DMS79 treated with DMSO at 0.1 percent for 48 hours (cell line): Measurements from ENCODE around the gene GALNT7.
A peak's percentile ranks its signal among the peaks of the same experiment; 100 is the strongest.
"Not testable (repeated sequence)": the region's sequence is repeated elsewhere in the genome, so short reads cannot be mapped to it uniquely, and the experiment has no call there.

Experiments
- DNase-seq: peaks from one replicate; lab custom pipeline; 2025; lab: John Stamatoyannopoulos, UW

Gene GALNT7

DNA sequence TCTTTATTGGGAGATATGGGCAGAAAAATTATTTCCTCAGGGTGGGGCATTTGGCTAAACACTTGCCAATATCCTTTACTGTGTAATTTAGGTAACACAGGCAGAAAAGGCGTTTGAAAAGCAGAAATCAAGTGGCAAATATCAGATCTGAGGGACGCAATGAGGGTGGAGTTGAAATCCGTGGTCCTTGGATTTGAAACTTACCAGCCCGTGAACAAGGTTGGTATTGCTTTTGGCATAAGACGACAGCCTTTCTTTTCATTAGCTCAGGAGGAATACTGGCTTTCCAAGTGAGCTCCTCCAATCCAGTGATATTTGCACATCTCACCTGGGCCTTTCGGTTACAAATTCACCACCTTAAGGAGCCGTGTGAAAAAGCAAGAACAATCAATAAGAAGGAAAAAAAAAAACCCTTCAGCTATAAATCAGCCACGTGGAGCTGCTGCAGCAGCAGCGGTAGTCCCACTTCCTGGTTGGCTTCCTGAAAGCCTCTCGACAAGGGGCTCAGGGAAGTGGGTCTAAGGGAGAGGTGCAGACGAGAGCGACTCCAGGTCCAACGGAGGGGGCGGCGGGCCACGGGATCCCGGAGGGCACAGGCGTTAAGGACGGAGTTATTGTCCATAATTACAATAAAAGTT lies 734 bp upstream of the GALNT7 start:
- DNase-seq: peak; percentile 48

DNA sequence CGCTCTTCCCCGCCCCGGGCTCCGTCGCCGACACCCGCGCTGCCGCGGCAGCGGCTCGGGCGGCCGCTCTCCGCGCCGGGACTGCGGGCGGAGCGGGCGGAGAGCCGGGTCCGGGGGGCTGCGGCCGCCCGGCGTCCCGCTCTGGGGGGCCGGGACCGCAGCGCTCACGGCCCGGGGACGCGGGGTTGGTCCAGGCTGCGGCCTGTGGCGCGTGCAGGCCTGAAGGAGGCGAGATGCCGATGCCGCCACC lies 492 bp downstream of the GALNT7 start:
- no peak for DNase-seq

DNA sequence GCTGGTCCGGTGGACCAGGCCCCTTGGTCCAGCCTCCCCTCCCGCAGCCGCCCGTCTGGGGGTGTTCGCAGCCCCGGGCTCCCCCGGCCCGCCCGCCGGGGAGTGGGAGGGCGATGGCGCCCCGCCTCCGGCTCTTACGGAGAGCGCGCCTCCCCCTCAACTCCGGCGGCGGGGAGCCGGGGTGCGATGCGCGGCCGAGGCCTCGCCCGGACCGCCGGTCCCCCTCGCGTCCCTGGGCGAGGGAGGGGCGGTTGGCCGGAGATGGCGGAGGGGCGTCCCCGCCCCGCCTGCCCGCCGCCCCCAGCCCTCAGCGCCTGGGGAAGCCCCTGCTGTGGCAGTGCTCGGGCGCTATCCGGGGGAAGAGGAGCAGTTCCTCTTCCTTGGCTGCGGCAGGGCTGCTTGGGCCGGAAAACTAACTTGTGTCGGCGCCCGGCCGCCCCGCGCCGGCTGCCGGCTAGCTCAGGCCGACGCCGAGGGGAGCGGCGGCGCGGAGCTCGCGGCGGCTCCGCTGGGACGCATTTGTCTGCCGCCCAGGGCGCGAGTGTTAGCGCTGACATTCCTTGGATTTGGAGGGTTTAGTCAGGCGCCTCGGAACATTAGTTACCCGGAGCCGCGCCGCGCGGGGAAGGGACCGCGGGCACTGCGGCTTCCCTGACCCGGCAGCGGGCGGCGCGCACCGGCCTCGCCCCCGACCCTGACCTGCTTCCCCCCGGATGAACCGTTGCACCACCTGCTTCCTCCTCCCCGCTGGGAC lies 994 bp downstream of the GALNT7 start:
- no peak for DNase-seq

DNA sequence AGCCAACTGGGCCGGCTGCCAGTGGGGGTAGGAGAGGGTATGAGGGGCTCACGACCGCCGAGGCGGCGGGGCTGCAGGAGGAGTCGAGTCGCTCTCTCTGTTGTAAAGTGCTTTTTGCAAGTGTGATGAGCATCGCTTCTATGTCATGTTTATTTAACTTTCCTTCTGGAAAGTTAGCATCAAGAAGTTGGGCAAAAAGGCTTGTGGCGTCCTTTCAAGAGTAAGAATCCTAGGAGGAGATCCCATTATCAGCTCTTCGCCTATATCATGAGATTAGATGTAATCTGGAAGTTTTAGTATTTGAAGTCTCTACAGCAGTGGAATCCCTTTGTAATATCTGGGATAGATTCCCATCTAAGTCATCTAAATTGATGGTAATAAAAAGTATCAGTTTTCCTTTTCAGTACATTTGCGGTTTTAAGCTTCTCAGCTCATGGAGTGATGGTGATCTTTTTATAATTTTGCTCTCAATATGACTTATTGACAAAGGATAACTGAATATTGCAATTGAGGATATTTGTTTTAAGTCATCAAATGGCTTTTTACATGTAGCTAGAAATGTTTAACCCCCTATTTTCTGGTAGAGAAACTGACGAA lies 1.7 kb downstream of the GALNT7 start:
- peak; percentile 6 for DNase-seq

DNA sequence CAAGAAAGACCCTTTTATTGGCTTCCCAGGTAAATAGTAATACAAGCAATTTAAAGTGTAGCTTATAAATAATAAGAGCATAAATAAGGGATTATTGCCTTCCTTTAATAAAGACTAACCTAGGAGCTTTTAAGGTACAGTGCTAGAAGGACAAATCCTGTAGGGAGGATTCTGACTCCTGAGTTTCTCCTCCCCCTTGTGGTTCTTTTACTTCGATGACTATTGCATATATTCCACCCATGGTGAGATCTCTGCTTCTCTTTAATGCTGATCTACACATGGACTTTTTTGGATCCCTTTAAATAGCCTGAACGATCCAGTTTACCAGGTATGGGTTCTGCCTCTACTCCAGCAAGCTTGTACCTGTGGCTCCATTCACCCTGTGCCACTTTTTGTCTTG lies 2.5 kb downstream of the GALNT7 start:
- no peak for DNase-seq

DNA sequence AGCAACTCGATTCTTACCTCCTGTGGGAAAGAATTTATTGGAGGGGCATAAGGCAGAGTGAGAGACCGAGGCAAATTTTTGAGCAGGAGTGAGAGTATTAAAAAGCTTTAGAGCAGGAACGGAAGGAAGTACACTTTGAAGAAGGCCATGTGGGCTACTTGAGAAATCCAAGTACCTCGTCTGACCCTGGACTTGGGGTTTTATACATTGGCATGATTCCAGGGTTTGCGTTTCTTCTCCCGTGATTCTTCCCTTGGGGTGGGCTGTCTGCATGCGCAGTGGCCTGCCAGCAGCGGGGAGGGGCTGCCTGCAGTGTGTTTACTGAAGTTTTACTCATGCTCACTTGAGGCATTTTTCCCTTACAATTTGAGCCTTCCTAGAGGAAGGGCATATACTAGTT lies 3.4 kb downstream of the GALNT7 start:
- peak; percentile 7 for DNase-seq

DNA sequence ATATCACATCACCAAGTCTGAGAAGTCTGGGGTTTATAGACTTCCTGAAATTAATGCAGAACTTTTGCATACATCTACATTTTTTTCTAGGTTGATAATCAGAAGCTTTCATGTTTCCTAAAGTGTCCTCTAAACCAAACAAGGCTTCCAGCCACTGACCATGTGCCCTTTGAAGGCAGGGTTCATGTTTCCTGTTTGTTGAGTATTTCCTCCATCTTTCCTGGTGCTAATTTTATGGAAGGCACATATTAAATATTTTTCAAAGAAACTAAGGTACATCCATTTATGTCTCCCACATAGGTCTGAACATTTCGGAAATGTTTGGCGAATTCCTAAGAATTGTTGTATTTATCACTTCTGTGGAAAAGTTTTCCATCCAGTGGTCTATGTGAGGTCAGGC lies 5.6 kb downstream of the GALNT7 start:
- no peak for DNase-seq

DNA sequence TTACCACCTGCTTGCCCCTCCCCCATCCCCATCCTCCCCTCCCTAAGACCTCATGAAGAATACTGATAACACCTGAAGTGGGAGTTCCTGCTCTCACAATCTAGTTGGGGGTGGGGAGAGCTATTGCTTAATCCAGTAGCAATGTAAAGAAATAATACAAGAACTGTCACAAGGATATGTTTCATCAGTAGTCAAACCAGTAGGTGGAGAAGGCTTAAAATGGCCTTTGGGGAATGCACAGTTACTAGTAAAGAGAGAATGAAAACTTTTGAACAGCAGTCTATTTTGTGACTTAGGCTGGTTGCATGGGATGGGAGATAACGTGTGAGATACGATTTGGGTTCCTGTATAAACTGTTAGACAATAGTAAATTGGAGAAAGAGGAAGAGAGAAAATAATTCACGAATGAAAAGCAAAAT lies 6.0 kb downstream of the GALNT7 start:
- DNase-seq: no peak

DNA sequence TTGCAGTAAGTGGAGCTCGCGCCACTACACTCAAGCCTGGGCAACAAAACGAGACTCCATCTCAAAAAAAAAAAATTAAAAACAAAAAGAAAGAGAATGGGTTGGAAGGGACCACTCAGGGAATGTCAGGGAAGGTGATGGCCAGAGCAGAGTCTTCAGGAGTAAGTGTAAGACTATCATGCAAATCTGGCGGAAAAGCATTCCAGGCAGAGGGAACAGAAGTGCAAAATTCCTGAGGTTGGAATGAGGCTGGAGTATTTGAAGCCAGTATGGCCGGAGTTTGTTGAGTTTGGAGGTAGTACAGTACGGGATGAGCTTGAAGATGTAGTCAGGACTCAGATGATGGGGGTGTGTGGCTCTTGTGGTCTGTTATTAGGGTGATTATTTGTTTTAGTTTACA lies 7.4 kb downstream of the GALNT7 start:
- no peak for DNase-seq

DNA sequence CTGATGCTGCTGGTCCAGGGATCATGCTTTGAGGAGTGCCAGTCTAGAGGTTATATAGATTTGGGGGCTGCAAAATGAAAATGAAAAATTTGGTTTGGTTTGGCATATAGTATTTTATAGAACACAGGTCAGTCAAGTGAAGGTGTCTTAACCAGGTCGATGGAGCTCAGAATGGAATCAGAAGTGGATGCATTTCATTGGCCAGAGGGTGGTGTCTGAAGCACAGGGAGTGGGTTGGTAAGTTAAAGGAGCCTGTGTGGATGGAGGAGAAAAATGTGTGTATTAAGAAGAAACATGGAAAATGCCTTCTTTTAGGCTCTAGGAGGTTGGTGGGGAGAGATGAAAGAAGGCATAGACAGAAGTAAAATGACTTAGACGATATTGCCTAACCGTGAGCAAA lies 8.6 kb downstream of the GALNT7 start:
- no peak for DNase-seq

DNA sequence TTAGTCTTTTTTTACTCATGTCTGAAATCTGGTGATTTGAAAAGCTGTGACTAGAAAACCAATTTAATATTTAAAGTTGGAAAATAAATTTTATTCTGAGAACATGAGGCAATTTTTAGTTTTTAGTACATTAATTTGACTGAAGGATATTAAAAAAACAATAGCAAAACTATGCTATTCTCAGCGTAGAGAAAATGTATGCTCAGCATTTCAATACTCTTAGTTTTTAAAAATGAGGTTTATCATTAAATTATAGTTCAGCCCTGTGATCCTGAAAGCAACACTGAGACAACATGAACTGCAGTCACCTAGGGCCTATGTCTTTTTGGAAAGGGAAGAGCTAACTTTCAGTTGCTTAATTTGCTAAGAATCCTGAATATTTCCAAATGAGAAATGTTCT lies 9.5 kb downstream of the GALNT7 start:
- DNase-seq: no peak

DNA sequence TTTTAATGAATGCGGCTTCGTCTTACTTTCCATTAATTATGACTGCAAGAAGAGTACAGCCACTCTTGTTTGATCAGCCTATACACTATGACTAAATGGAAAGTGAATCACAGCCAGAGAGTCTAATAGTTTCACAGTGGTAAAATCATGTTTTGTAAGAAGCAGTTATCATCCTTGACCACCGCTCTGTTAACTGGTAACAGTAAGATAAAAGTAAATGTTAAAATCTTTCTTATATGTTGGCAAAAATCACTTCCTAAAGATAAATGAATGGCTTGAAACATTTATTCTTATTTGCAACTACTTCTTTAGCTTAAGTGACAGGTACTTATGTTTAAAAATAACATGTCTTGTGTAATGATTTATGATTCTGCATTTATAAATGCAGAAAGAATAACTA lies 13.2 kb downstream of the GALNT7 start:
- DNase-seq: no peak

DNA sequence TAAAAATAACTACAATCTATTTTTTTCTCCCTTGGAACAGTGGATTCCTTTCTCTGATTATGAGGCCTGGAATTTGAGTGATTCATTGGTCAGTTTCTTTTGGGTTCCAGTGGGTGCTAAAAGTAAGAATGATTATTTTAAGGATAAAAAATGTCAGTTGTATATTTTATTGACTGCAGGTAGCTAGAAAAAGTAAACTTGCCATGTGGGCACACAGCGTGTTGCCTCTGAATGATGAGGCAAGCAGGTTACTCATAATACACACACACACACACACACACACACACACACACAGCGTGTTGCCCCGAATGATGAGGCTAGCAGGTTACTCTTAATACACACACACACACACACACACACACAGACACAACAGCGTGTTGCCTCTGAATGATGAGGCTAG lies 13.8 kb downstream of the GALNT7 start:
- no peak for DNase-seq

DNA sequence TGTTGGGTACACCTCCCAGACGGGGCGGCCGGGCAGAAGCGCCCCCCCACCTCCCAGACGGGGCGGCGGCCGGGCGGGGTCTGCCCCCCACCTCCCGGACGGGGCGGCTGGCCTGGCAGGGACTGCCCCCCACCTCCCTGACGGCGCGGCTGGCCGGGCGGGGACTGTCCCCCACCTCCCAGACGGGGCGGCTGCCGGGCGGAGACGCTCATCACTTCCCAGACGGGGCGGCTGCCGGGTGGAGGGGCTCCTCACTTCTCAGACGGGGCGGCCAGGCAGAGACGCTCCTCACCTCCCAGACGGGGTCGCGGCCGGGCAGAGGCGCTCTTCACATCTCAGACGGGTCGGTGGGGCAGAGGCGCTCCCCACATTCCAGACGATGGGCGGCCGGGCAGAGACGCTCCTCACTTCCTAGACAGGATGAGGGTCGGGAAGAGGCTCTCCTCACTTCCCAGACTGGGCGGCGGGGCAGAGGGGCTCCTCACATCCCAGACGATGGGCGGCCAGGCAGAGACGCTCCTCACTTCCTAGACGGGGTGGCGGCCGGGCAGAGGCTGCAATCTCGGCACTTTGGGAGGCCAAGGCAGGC lies 15.1 kb downstream of the GALNT7 start:
- DNase-seq: not testable (repeated sequence)

DNA sequence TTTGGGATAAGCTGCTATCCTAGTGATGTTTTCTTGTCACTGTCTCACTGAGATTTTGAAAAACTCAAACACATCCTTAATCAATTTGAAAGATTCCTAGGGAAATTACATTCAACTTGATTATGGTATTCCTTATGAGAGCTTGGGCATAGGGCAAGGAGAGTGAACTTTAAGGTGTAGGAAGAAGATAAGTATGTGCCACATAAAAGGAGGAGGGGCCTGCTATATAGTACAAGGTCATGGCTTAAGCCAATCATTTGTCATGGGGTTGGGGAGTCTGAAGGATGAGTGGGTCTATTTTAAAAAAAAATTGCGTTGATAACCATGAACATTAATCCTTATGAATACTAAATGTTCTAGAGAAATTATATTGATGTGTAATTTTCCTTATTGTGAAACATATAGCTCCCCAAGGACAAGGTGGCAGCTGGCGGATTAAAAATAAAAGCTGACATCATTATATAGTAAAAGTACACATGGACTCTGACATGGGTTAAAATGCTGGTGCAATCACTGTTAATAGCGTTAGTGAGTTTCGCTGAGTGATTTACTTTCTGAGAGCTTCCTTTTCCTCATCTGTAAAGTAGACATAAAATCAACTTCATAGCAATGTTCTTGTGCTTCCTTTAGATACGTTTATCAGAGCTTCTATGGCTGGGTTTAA lies 17.4 kb downstream of the GALNT7 start:
- DNase-seq: no peak

DNA sequence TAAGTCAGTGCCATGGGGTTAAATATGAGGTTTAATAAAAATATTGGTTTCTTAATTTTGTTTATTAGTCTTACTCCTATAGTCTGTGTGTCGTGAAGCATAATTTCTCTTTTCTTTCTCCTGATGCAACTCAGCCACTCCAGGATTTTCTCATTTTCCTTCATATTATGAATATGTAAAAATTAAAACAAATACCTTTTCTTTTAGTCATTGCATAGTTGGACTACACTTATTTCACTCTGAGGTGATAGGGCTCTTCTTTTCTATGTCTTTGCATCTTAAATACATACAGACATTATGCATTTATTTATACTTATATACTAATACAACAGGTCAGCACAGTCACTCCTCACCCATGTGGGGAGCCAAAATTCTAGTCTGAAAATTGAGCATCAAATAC lies 19.1 kb downstream of the GALNT7 start:
- DNase-seq: no peak

DNA sequence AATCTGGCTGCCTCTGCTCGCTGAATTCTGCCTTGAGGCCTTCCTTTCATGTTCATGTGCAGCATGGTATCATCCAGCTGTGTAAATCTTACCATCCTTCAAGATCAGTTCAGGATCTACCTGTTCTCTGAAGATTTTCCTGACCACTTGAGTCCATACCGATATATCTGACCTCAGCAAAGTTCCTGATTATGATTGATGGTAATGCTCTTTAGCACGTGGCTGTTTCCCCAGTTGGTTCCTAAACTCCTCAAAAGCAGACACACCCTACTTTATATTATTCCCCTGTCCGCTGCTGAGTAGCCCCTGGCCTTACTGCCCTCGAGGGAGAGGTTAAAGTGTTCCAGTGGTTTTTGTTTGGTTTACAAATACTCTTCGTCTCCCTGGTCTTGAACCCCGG lies 20.0 kb downstream of the GALNT7 start:
- no peak for DNase-seq

DNA sequence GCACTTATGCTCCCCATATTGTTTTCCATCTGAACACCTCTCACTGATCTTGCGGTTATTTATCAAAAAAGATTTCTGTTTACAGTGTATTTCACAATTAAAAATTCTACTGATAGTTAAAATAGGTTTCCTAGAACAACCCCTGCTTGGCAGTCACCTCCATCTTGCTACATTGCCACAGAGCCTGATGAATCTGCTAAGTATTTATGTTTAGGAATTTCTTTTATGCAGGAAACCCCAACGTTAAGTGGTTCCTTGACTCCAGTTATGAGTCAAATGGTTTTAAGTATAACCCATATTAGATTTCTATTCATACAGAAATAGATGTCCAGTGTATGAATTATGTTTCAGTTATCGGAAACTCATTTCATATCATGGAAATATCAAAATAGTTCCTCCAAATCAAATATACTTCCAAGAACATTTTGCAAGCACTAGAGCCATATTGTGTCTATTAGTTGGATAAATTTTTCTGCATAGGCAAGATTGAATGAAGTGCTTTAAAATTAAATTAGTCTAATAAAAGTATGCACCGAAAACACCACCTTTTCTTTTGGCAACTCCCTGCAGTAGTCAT lies 20.6 kb downstream of the GALNT7 start:
- no peak for DNase-seq

DNA sequence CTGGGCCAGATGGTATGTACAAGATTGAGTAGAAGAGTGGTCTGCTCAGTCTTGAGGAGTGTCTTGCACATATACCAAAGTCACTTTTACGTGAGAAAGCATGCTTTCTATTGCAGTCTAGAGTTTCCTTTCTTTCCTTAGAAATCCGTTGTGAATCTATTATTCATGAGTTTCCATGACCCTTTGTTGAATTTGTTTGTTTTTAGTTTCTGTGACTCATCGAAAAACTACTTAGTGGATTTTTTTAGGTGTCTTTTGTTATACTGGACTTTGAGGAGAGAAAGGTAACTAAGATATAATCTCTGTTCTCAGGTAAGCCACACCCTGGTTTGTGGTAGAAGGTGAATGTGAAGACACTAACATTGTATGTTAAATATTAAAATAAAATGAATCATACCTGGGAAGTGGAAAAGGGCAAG lies 23.0 kb downstream of the GALNT7 start:
- no peak for DNase-seq

DNA sequence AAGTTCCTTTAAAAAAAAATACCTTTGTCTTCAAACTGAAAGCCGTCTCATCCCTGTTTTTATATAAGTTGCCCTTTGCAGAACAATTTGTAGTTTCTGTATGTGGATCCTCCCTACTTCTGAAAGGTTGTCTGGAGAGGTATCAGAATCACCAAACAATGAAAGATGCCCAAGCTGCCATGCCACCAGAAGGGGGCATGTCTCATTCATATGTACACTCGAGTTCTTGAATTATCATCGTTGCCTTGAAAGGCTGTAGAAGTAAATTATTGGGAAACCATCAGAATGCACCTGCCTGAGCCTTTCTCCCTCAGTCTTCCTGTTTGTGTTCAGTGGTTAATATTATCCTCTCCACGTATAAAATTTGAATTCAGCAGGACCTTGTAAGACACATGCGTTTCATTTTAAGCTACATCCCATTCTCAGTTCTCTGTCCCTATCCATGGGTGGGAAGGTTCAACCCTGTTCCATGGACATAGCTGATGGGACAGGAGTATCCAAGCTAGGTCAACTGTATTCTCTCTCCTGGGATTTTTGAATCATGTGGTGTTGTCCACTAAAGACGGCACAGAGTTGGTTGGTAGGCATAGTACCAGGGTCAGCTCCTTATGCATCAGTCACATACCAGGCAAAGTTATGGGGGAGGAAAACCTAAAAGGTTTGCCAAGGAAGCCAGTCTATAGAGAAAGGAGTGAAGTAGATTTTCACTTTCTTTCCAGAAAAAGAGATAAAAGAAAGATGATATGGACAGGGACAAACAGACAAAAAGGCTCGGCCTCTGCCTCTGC lies 24.0 kb downstream of the GALNT7 start:
- DNase-seq: no peak

DNA sequence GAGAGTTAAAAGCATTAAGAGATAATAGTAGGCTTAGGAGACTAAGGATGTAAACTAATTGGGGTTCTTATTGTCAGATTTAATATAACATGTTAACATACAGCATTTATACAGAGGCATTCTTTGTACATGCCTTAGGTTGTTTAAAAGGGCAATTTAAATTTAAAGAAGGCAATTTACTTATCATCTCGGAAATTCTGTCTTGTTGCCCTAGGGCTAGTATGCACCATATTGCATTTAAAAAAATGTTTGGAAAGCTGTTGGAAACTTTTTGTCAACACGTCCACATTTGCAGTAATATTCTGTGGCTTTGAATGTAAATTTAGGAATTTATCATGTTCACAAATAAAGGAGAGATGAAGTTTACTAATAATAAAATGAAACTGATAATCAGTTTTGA lies 25.5 kb downstream of the GALNT7 start:
- DNase-seq: no peak

DNA sequence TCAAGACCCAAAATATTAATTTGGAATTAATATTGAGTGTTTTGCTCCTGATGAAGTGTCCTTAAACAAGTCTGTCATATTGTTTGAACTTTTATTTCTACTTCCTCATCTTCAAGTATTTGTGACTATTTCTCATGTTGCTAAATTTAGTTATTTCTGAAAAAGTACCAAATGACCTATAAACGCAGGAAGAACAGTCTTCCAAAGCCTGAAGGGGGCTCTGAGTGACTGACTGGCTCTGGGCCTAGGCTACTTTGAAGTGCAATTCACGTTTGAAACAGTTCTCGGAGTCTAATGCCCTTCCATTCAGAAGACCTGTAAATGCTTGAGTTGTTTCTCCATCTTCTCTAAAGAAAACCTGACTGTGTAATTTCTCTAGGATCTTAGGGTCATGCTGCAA lies 26.5 kb downstream of the GALNT7 start:
- DNase-seq: no peak
